ENCODE data around the gene MAST1.
"Not testable (repeated sequence)": the region's sequence is repeated elsewhere in the genome, so short reads cannot be mapped to it uniquely, and the experiment has no call there.

Gene MAST1

DNA sequence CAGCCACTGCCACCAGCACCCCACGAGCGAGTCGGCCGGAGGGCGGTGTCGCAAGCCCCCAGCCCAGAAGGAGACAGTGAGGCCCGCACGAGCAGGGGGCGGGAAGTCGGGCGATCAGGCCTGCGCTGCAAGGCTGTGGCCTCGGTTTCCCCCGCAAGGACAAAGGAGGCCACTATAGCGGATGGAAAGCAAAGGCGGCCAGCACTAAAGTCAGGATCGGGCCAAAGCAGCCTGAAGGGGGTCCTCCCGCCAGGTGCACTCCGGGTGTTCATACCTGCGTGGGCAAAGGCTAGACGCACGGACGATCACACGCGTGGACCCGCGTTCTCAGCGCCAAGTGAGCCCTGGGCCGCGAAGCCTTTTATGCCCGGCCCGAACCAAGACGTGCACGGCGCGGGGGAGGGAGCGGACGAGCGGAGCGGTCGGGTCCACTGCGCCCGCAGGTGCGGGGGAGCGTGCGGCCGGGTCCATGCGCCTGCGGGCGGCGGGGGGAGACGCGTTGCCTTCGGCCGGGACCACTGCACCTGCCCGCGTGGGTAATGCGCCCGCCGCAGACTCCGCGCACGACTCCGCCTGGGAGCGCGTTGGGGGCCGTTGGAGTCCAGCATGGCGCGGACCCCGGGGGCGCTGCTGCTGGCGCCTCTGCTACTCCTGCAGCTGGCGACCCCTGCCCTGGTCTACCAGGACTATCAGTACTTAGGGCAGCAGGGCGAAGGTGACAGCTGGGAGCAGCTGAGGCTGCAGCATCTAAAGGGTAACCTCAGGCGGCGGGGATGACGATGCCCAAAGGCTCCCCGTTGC lies 36.6 kb upstream of the MAST1 start, which contains the start of the genes PRDX2 and THSD8:
Gene PRDX2 (minus strand): TSS at position 335 of the 801 bp plus-strand sequence. CDS start 539 bp downstream, outside the sequence.
Gene THSD8 (plus strand): TSS at position 604 of the 801 bp plus-strand sequence. CDS start 3 bp downstream, at position 607.
- peak; percentile 83 for DNase-seq

DNA sequence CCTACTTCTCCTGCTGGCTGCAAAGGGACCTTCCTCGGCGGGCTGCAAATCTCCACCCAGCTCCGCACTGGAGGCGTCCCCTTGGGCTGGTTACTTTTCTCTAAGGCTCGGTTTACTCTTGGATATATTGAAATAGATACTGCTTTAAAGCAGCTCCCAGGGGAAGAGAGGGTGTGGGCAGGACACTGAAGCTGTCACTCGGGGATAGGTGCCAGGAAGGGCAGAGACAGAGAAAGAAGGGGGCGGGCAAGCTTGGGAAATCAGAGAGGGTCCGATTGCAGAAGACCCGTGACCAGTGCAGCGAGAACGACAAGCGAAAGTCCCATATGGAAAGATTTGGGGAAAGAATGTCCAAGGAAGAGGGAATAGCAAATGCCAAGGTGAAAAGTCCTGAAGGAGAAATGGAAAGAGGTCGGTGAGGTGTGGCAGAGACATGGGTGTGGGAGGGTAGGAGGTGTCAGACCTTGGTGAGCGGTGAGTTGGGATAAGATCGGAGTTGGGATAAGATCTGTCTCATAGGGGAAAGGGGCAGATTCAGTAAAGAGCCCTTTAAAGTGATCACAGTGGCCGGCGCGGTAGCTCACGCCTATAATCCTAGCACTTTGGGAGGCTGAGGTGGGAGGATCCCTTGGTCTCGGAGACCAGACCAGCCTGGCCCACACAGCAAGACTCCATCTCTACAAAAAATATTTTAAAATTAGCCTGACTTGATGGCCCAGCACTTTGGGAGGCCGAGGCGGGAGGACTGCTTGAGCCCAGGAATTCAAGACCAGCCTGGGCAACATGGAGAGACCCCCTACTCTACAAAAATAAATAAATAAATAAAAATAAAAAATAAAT lies 35.8 kb upstream of the MAST1 start:
- no peak for DNase-seq

DNA sequence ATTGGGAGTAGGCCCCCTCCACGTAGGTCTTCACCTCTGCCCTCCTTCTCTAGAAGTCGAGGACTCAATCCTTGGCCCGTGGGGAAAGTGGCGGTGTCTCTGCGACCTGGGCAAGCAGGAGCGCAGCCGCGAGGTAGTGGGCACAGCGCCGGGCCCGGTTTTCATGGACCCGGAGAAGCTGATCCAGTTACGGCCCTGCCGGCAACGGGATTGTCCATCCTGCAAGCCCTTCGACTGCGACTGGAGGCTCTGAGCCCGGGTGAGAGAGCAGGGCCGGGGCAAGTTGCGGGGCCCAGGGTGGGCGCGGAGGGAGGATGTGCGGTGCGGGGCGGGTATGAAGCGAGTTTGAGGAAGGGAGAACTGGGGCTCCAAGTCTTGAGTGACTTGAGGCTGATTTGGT lies 34.3 kb upstream of the MAST1 start:
- no peak for DNase-seq

DNA sequence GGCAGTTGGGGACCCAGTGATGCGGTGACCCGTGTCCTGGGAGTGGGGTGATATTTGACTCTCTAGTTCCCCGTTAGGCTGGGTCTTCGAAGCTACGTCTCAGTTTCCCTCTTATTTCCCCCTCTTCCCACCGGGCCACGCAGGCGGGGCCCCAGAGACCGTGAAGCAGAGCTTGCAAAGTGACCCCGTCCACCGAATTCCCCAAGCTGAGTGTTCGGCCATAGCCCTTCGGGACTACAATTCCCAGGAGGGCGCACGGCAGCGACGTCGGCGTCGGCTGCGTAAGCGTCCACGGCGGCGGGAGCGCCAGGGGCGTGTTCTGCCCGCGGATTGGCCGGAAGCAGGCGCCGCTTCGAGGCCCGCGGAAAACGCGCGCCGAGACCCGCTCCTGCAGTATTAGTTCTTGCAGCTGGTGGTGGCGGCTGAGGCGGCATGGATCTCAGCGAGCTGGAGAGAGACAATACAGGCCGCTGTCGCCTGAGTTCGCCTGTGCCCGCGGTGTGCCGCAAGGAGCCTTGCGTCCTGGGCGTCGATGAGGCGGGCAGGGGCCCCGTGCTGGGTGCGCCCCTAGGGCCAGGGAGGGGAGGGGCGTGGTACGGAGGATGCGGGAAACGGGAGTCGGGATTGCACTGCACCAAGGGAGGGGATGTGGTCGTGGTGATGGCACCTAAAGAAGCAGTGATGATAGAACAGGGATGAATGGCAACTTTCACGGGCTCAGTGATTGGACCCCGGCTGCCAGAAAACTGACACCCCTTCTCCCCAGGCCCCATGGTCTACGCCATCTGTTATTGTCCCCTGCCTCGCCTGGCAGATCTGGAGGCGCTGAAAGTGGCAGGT lies 31.9 kb upstream of the MAST1 start, which contains the start of gene RNASEH2A:
Gene RNASEH2A (plus strand): TSS at position 343 of the 840 bp plus-strand sequence. CDS start 90 bp downstream, at position 433.
- peak; percentile 87 for DNase-seq

DNA sequence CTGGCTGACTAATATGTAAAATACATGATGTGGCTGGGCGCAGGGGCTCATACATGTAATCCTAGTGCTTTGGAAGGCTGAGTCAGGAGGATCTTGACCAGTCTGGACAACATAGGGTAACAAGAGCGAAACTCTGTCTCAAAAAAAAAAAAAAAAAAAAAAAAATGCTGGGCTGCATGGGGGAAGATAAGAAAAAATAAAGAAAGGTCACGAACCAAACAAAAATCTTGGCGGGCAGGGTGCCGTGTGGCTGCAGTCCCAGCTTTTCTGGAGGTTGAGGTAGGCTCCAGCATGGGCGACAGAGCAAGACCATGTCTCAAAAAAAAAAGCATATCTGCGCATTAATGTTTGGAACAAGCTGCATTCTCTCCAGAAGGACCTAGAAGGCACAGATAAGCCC lies 23.2 kb upstream of the MAST1 start:
- no peak for DNase-seq

DNA sequence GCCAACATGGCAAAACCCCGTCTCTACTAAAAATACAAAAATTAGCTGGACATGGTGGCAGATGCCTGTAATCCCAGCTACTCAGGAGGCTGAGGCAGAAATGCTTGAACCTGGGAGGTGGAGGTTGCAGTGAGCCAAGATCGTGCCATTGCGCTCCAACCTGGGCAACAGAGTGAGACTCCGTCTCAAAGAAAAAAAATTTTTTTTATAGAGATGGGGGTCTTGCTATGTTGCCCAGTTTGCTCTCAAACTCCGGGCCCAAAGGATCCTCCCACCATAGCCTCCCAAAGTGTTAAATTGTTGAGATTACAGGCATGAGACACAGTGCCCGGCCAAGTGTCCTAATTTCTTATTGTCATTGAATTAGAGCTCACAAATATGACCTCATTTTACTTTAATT lies 21.1 kb upstream of the MAST1 start:
- DNase-seq: not testable (repeated sequence)

DNA sequence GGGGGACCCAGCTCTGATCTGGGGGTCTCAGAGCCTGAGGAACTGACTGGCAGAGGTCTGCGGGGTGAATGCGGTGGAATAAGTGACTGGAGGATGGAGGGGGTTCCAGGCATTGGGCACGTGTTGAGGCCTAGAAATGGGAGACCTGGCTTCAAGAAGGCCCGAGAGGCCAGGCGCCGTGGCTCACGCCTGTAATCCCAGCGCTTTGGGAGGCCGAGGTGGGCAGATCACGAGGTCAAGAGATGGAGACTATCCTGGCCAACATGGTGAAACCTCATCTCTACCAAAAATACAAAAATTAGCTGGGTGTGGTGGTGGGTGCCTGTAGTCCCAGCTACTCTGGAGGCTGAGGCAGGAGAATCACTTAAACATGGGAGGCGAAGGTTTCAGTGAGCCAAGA lies 20.5 kb upstream of the MAST1 start:
- not testable (repeated sequence) for DNase-seq

DNA sequence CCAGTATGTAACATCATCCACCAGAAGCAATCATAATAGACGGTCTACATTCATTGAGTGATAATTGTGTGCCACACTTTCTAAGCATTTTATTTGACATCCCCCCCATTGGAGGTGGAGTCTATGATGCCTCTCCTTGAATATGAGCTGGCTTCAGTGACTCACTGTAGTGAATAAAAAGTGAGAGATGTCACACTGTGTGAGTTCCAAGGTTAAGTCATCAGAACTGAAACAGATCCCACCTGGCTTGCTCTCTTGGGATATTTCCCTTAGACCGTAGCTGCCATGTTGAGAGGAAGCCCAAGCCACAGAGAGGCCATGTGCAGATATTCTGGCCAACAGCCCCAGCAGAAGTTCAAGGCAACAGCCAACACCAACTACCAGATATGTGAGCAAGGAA lies 16.6 kb upstream of the MAST1 start:
- no peak for DNase-seq

DNA sequence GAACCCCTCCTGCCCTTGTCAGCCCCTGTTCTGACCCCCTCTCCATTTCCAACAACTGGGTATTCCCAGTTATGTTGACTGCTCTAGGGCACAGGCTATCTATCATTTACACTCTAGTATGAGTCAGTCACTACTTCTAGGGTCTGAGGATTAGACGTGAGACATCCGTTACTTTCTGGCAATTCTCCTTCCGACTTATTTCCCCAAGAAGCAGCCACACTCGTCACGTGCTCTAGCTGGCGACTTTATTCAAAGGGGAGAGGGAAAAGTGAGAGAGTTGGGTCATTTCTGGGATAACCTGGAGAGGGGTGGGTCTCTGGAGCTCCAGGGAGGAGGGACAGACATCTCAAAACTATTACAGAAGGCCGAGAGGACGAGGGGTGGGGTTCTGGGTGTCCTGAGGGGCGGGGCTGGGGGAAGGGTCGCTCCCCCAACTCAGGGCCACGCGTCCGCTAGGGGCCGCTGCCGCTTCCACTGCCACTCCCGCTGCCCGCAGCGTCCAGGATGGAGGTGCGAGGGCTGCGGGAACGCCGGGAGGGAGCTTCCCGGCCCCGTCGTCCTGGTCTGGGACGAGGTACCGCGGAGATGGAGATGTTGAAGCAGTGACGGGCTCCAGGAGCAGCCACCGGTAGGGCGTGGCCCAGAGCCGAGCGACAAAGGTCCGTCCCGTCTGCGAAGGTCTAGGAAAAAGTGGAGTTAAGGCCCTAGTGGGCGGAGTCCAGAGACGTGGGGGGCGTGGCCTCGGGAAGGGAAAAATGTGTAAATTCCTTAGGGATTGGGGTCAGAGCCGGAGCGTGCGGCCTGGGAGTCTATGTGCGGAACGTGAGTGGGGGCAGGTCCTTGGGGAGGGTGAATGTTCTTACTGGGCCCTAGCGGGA lies 12.8 kb upstream of the MAST1 start:
- DNase-seq: no peak

DNA sequence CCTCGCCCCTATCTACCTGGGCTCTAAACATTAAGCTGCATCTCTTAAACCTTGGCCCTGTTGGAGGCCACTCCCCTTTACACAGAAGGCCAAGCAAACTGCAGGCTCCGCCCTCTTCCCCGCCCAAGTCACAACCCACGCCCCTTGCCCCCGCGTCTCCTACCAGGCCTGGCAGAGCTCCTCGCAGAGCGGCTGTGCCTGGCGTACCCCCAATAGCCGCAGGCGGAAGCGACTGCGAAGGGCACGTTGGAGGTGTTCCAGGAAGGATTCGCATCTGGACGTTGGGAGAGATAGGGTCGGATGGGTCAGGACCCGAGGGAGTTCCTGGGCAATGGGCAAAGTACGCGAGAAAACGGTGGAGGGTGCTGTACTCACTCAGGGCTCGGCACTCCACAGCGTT lies 9.8 kb upstream of the MAST1 start:
- peak; percentile 85 for DNase-seq

DNA sequence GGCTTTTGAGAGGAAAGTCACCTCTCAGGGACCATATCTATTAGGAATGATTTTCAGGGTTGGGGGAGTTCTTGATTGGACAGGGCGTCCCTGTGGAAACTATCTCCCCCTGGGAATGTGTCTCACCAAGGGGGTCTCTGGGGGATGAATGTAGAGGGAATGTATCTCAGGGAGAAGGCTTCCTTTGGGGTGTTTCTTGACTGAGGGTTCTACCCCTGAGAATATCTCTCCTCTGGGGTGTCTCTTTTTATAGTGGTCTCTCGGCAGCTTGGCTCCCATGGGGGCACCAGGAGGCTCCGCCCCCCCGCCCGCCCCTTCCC lies 4.9 kb upstream of the MAST1 start:
- no peak for DNase-seq

DNA sequence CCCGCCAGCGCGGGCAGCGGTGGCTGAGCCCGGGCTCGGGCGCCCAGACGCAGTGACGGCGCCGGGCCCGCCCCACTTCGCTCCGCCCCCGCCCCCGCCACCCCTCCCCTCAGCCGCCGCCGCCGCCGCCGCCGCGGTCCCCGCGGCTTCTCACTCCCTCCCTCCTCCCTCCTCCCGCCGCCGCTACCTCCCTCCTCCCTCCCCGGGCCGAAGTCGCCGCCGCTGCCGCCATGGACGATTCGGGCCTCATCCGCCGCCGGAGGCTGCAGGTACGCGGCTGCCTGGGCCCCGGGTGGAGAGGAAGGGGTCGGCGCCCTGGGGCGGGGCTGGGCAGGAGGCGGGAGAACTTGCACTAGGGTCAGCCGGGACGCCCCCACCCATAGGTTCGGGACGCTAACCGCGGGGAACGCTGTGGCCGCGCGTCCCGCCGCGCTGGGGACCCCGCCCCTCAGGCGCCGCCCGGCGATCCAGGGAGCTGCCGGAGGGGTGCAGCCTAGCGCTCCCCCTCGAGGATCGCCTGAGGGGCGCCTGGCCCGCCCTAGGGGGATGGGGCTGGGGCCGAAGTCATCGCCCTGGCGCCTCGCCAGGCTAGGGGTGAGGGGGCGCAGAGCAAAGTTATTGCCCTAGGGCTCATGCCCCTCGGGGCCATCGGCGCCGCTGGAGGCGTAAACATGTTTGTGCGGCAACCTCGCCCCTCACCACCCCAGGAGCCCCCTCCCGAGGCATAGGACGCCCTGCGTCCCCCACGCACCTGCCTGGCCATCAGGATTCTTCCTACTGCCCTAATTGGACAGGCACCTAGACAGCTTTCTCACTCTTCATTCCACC lies 4.4 kb upstream of the MAST1 start:
- DNase-seq: peak; percentile 79

DNA sequence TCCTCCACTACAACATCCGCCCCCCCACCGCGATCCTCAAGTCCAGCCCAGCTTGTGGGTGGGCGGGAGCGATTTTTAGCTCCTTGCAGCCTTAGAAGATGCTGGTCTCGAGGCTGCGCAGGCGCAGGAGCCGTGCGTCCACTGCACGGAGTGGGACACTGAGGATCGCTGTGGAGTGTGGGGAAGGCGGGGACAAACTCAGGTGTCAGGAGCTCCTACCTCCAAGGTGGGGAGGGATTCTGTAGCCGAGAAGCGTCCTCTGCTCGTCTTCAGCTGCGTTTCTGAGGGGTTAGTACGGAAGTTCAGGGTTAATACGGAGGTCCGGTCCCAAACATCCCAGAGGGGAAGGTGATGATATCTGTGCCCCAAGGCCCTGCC lies 3.8 kb upstream of the MAST1 start, which contains the start of gene RTBDN:
Gene RTBDN (minus strand): TSS at position 14 of the 378 bp plus-strand sequence. CDS start 4,600 bp downstream, outside the sequence.
- DNase-seq: no peak

DNA sequence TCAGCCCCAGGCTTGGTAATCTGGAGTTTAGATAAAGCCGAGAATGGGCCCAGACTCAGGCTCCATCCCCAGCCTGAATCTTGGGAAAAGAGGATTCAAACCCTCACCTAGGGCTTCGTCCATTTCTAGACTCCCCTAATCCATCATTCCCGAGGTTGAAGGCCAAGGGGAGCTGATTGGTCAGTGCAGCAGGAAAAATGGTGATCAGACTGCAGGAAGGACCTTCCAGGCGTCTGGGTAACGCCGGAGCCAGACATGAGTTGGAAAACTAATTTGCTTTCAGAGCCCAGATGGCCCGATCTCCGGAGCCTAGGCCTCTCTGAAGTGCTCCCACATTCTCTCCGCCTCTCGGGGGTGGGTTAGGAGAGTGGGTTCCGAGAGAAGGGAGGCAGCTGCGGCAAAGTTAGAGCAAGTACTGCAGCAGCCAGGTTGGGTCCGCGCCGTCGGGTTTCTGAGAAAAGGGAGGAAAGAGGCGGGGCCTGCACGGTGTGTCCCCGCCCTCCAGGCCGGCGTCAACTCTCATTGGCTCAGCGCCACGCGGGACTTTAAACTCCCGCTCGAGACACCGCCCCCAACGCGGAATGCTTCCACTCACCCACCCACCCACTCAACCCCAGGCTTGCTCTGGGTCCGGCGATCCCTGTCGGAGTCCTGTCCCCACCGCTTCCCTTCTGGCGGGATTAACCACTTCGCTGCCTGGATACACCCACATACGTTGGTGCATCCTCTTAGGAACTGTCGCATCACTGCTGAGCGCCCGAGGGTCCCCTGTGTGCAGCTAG lies 3.1 kb upstream of the MAST1 start:
- DNase-seq: peak; percentile 53

DNA sequence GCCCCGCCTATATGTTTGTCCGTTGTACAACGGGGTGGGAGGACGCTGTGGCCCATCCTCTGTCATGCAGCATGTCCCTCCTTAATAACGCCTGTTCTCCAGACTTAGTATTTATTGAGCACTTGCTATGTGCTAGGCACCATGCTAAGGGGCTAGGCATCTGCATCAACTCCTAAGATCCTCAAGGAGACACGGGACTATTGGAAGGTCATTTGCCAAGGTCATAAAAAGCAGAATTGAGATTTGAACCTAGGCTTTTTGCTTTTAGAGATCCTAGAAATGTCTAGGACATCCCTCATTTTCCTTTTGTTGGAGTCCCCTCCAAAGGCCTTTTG lies 1.8 kb upstream of the MAST1 start:
- no peak for DNase-seq

DNA sequence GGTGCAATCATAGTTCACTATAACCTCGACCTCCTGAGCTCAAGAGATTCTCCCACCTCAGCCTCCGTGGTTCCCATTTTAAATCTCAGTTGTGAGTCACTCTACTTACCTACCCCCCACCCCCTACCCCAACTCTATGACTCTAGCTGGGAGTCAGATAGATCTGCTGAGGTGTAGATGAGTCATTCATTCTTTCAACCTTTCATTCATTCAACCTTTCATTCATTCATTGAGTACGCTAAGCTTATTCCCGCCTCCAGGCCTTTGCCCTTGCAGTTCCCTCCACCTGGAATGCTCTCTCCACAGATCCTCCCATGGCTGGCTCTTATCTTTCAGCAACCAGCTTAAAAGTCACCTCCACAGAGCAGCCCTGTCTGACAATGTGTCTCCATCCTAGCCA lies 1.1 kb upstream of the MAST1 start:
- no peak for DNase-seq

DNA sequence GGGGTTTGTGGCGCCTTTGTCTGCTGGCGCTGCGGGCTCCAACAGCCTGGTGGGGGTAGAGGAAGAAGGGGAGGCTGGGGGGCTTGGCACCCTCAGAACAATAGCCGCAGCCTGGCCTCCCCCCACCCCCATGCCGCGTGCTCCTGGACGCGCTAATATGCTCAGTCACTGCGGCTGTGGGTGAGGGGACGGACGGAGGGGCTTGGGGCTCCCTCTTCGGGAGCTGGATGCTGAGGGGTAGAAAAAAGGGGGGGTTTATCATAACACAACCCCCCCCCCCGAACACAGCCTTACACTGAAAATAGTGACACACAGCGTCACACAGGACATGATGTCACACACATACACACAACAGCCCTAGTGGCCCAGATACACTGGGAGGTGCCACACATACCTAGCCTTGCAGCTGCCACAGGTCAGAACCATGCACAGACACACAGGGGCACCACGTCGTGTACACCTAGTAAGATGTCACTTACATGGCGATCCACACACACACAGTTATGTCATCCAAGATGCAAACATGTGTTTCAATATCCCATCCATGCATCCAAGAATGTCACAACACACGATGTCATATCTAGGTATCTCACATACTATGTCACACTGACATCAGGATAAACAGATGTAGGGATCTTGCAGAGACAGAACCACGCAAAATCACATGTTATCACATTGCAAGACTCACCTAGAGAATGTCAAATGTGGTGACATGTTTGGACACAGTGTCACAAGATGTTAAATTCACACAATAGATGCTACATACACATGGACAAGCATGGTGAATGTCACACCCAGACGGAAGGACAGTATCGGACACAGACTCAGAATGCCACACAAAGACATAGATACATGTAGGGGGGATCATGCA lies 806 bp downstream of the MAST1 start:
- no peak for DNase-seq

DNA sequence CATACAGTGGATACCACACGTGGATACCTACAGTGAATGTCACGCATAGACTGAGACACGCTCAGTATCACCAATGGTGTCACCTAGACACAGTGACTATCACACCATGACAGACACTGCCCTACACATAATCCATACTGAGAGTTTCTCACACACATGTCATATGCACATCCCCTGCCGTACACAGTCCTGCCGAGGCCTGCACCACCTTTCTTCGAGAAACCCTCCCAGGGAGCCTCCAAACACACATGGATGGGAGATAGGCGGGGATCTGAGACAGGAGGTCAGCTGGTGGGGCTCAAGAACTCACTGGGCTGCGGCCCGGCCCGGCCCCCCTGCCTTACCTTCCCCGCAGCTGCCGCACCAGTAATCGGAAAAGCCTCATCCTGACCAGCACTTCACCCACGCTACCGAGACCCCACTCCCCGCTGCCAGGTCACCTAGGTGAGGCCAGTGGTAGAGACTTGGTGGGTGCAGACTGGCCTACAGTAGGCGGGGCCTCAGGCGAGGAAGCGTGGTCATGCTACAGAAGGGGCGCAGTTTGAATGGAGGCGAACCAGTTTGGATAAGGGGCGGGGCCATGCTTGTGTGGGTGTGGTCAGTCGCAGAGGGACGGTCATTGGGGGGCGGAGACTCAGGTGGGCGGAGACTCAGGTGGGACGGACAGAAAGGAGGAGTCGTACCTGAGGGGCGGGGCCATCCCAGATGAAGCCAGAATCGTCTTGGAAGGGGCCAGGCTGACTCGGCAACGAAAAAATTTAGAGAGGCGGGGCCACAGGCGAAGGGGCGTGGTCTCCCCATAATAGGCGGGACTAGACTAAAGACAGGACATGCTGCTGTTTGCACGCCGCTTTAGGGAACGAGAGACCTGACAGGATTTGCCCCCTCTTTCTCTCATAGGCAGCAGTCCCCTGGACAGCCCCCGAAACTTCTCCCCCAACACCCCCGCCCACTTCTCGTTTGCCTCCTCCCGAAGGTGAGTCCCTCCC lies 2.1 kb downstream of the MAST1 start:
- DNase-seq: no peak
